ENCODE results near the gene RRAD. TPM values are rescaled to one million over a fixed set of nuclear protein-coding genes. Genes with fewer than 3 reads are reported as not detected.
"Not testable (repeated sequence)": the region's sequence is repeated elsewhere in the genome, so short reads cannot be mapped to it uniquely, and the experiment has no call there.

The RRAD gene
- total RNA-seq, 1 donor, result 12.5 TPM

GRCh38 chr16:66948837-66949225, 23.5 kb upstream of the RRAD start:
- DNase-seq (ENCODE audit: low read depth), result no peak
- TF ChIP-seq CTCF (IDR thresholded peaks at IDR 0.05; ENCODE audit: insufficient read depth, low read depth, low read length), result no peak
- peak overlapping the region; percentile 56 for H3K4me3 ChIP-seq (ENCODE audit: low read depth, low read length)

- no peak for DNase-seq (ENCODE audit: low read depth)
Measured at GRCh38 chr16:66948134-66948836, 22.9 kb upstream of the RRAD start.

GRCh38 chr16:66947302-66948065, 22.1 kb upstream of the RRAD start:
- TF ChIP-seq CTCF (IDR thresholded peaks at IDR 0.05; ENCODE audit: insufficient read depth, low read depth, low read length), result peak; percentile 90
- peak; percentile 85 for DNase-seq (ENCODE audit: low read depth)
- H3K4me3 ChIP-seq (ENCODE audit: low read depth, low read length), result peak overlapping the region; percentile 56

More at GRCh38 chr16:66948134-66948836, 22.9 kb upstream of the RRAD start:
- peak overlapping the region; percentile 56 for H3K4me3 ChIP-seq (ENCODE audit: low read depth, low read length)
- TF ChIP-seq CTCF (IDR thresholded peaks at IDR 0.05; ENCODE audit: insufficient read depth, low read depth, low read length), result no peak

GRCh38 chr16:66946974-66947301, 21.6 kb upstream of the RRAD start:
- no peak for DNase-seq (ENCODE audit: low read depth)
- TF ChIP-seq CTCF (IDR thresholded peaks at IDR 0.05; ENCODE audit: insufficient read depth, low read depth, low read length), result no peak
- H3K4me3 ChIP-seq (ENCODE audit: low read depth, low read length), result no peak overlapping the region

GRCh38 chr16:66946541-66946940, 21.2 kb upstream of the RRAD start:
- no peak for DNase-seq (ENCODE audit: low read depth)
- H3K4me3 ChIP-seq (ENCODE audit: low read depth, low read length), result no peak overlapping the region

GRCh38 chr16:66945939-66946338, 20.6 kb upstream of the RRAD start:
- no peak for TF ChIP-seq CTCF (IDR thresholded peaks at IDR 0.05; ENCODE audit: insufficient read depth, low read depth, low read length)
- DNase-seq (ENCODE audit: low read depth), result no peak
- H3K4me3 ChIP-seq (ENCODE audit: low read depth, low read length), result no peak overlapping the region

More at GRCh38 chr16:66946541-66946940, 21.2 kb upstream of the RRAD start:
- TF ChIP-seq CTCF (IDR thresholded peaks at IDR 0.05; ENCODE audit: insufficient read depth, low read depth, low read length), result no peak

- DNase-seq (ENCODE audit: low read depth); H3K4me3 ChIP-seq (ENCODE audit: low read depth, low read length): not testable (repeated sequence)
Measured at GRCh38 chr16:66944971-66945370, 19.6 kb upstream of the RRAD start.

Data from fibroblast of villous mesenchyme (primary cell).